ENCODE results near the gene KLK10. TPM values are rescaled to one million over a fixed set of nuclear protein-coding genes. Genes with fewer than 3 reads are reported as not detected.

KLK10 gene
- total RNA-seq, 4 donors from 2014 or later: 0.27 to 1.3 TPM; not detected in 2

- TF ChIP-seq CTCF (IDR thresholded peaks at IDR 0.05) (no peak), EP300 (IDR thresholded peaks at IDR 0.05; ENCODE audit: low read depth) (no peak), POLR2A (IDR thresholded peaks at IDR 0.05) (no peak), POLR2AphosphoS5 (IDR thresholded peaks at IDR 0.05) (no peak)
- DNase-seq: no peak
- Histone ChIP-seq H3K9me3 (no peaks in the 10 kb centered on the region), H3K4me3 (no peak overlapping the region), H3K36me3 (no peaks in the 10 kb centered on the region), H3K27me3 (peaks cover 25% of the 10 kb centered on the region), H3K4me1 (no peaks in the 10 kb centered on the region), H3K27ac (no peak overlapping the region)
- intact Hi-C loops (cut with DNase I; ENCODE audit: low total_unique reads) (no loop called here), in situ Hi-C loops (cut with MboI; ENCODE audit: low pct_ligation_motif_present in 1 of 4, low pct_unique_long_range_greater_than_20kb in 1 of 4, low sequenced_read_pairs in 3 of 4) (no loop called here)
- 81 to 82% methylated on average over 5 to 7 of the region's 7 CpGs for WGBS, 2 donors (ENCODE audit: low coverage in 1 of 2)
Measured at GRCh38 chr19:51031220-51031879, 11.8 kb upstream of the KLK10 start.

- 74 to 100% methylated on average over 2 to 13 of the region's 13 CpGs for WGBS, 2 donors (ENCODE audit: low coverage in 1 of 2)
- H3K9me3 ChIP-seq: no peaks in the 10 kb centered on the region
- H3K36me3 ChIP-seq: no peaks in the 10 kb centered on the region
- H3K27me3 ChIP-seq: peaks cover 32% of the 10 kb centered on the region
- intact Hi-C loops (cut with DNase I; ENCODE audit: low total_unique reads): no loop called here
- no peaks in the 10 kb centered on the region for H3K4me1 ChIP-seq
- DNase-seq: no peak
- no peak overlapping the region for H3K4me3 ChIP-seq
- in situ Hi-C loops (cut with MboI; ENCODE audit: low pct_ligation_motif_present in 1 of 4, low pct_unique_long_range_greater_than_20kb in 1 of 4, low sequenced_read_pairs in 3 of 4): no loop called here
- TF ChIP-seq POLR2A (IDR thresholded peaks at IDR 0.05): no peak
- TF ChIP-seq POLR2AphosphoS5 (IDR thresholded peaks at IDR 0.05): no peak
- no peak for TF ChIP-seq EP300 (IDR thresholded peaks at IDR 0.05; ENCODE audit: low read depth)
- TF ChIP-seq CTCF (IDR thresholded peaks at IDR 0.05): no peak
- H3K27ac ChIP-seq: no peak overlapping the region
Measured at GRCh38 chr19:51030631-51031030, 11.1 kb upstream of the KLK10 start.

GRCh38 chr19:51029718-51030117 is 10.2 kb upstream of the KLK10 start:
- no peaks in the 10 kb centered on the region for H3K4me1 ChIP-seq
- TF ChIP-seq EP300 (IDR thresholded peaks at IDR 0.05; ENCODE audit: low read depth) (no peak), POLR2A (IDR thresholded peaks at IDR 0.05) (no peak), CTCF (IDR thresholded peaks at IDR 0.05) (no peak), POLR2AphosphoS5 (IDR thresholded peaks at IDR 0.05) (no peak)
- no peaks in the 10 kb centered on the region for H3K9me3 ChIP-seq
- H3K27me3 ChIP-seq: peaks cover 42% of the 10 kb centered on the region
- WGBS, 2 donors (ENCODE audit: low coverage in 1 of 2): 17 to 72% methylated on average over 1 to 2 of the region's 2 CpGs
- no peaks in the 10 kb centered on the region for H3K36me3 ChIP-seq
- H3K27ac ChIP-seq: no peak overlapping the region
- H3K4me3 ChIP-seq: no peak overlapping the region
- no peak for DNase-seq
- intact Hi-C loops (cut with DNase I; ENCODE audit: low total_unique reads): no loop called here
- in situ Hi-C loops (cut with MboI; ENCODE audit: low pct_ligation_motif_present in 1 of 4, low pct_unique_long_range_greater_than_20kb in 1 of 4, low sequenced_read_pairs in 3 of 4): no loop called here

- no peak overlapping the region for H3K27ac ChIP-seq
- H3K36me3 ChIP-seq: no peaks in the 10 kb centered on the region
- H3K4me3 ChIP-seq: no peak overlapping the region
- TF ChIP-seq EP300 (IDR thresholded peaks at IDR 0.05; ENCODE audit: low read depth) (no peak), CTCF (IDR thresholded peaks at IDR 0.05) (no peak), POLR2AphosphoS5 (IDR thresholded peaks at IDR 0.05) (no peak), POLR2A (IDR thresholded peaks at IDR 0.05) (no peak)
- H3K9me3 ChIP-seq: no peaks in the 10 kb centered on the region
- WGBS, 2 donors (ENCODE audit: low coverage in 1 of 2): 33 to 37% methylated on average over 4 to 5 of the region's 5 CpGs
- in situ Hi-C loops (cut with MboI; ENCODE audit: low pct_ligation_motif_present in 1 of 4, low pct_unique_long_range_greater_than_20kb in 1 of 4, low sequenced_read_pairs in 3 of 4): no loop called here
- no peak for DNase-seq
- H3K4me1 ChIP-seq: no peaks in the 10 kb centered on the region
- intact Hi-C loops (cut with DNase I; ENCODE audit: low total_unique reads): no loop called here
- H3K27me3 ChIP-seq: peaks cover 48% of the 10 kb centered on the region
Measured at GRCh38 chr19:51027873-51028272, 8.4 kb upstream of the KLK10 start.
